ENCODE data around the gene PARD3. TPM values are rescaled to one million over a fixed set of nuclear protein-coding genes. Genes with fewer than 3 reads are reported as not detected.
"Not testable (repeated sequence)": the region's sequence is repeated elsewhere in the genome, so short reads cannot be mapped to it uniquely, and the experiment has no call there.

The PARD3 gene
- total RNA-seq, 4 donors from 2014 or later, result 39.2 to 124 (median 48.0) TPM

- TF ChIP-seq POLR2A (IDR thresholded peaks at IDR 0.05) (no peak), CTCF (IDR thresholded peaks at IDR 0.05) (no peak)
- DNase-seq, result no peak
- H3K4me1 ChIP-seq, result no peaks in the 10 kb centered on the region
- no peak overlapping the region for H3K27ac ChIP-seq
- H3K9me3 ChIP-seq, result no peaks in the 10 kb centered on the region
- H3K27me3 ChIP-seq, result no peaks in the 10 kb centered on the region
- H3K36me3 ChIP-seq, result peaks cover 0 to 22% (median 0%) of the 10 kb centered on the region in 3 donors
- H3K4me3 ChIP-seq, result no peak overlapping the region
Measured at GRCh38 chr10:34356463-34356862, 458.6 kb downstream of the PARD3 start.

DNA sequence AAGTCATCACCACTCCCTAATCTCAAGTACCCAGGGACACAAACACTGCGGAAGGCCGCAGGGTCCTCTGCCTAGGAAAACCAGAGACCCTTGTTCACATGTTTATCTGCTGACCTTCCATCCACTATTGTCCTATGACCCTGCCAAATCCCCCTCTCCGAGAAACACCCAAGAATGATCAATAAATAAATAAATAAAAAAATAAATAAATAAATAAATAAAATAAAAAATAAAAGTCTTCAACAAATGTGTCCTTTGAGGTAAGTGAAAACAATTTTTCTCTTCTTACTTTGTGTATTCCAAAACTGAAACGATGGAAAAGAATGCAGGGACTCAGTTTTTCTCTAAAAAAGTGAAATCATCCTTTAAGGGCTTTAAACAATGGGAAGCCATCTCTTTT, 461.6 kb downstream of the PARD3 start:
- H3K36me3 ChIP-seq, result not testable (repeated sequence)

DNA sequence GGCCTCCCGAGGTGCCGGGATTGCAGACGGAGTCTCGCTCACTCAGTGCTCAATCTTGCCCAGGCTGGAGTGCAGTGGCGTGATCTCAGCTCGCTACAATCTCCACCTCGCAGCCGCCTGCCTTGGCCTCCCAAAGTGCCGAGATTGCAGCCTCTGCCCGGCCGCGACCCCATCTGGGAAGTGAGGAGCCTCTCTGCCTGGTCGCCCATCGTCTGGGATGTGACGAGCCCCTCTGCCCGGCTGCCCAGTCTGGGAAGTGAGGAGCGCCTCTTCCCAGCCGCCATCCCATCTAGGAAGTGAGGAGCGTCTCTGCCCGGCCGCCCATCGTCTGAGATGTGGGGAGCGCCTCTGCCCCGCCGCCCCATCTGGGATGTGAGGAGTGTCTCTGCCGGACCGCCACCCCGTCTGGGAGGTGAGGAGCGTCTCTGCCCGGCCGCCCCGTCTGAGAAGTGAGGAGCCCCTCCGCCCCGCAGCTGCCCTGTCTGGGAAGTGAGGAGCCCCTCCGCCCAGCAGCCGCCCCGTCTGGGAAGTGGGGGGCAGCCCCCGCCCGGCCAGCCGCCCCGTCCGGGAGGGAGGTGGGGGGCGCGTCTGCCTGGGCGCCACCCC, 462.4 kb downstream of the PARD3 start:
- not testable (repeated sequence) for H3K36me3 ChIP-seq, H3K27me3 ChIP-seq, H3K4me1 ChIP-seq, H3K9me3 ChIP-seq, H3K4me3 ChIP-seq, H3K27ac ChIP-seq, DNase-seq

More for the DNA sequence above, 461.6 kb downstream of the PARD3 start:
- not testable (repeated sequence) for H3K27ac ChIP-seq, H3K9me3 ChIP-seq, DNase-seq, H3K27me3 ChIP-seq, H3K4me3 ChIP-seq, H3K4me1 ChIP-seq

DNA sequence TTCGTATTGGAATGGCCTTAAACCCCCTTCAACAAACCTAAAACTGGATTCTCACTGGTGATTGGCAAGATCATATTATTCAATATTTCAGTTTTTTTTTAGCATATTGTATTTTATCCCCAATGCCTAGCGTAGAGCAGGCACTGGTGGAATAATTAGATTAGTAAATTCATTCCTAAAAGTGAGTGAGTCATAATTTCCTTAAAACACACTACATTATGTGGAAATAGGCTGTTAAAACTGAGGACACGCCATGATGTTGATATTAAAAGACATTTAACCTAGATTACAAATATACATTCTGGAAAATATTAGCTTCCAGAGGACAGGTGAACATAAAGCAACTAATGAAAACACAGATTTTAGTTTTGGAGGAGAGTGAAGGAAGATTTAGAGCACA, 463.9 kb downstream of the PARD3 start:
- H3K36me3 ChIP-seq, result peaks cover 0 to 6% (median 0%) of the 10 kb centered on the region in 3 donors
- H3K27me3 ChIP-seq, result no peaks in the 10 kb centered on the region
- no peak for TF ChIP-seq CTCF (IDR thresholded peaks at IDR 0.05)
- TF ChIP-seq POLR2A (IDR thresholded peaks at IDR 0.05), result no peak
- H3K9me3 ChIP-seq, result no peaks in the 10 kb centered on the region
- no peaks in the 10 kb centered on the region for H3K4me1 ChIP-seq
- no peak for DNase-seq
- no peak overlapping the region for H3K27ac ChIP-seq
- H3K4me3 ChIP-seq, result no peak overlapping the region

- no peaks in the 10 kb centered on the region for H3K4me1 ChIP-seq
- no peak overlapping the region for H3K27ac ChIP-seq
- no peak overlapping the region for H3K4me3 ChIP-seq
- no peaks in the 10 kb centered on the region for H3K36me3 ChIP-seq
- no peak for DNase-seq
- no peaks in the 10 kb centered on the region for H3K9me3 ChIP-seq
- TF ChIP-seq CTCF (IDR thresholded peaks at IDR 0.05), result no peak
- no peak for TF ChIP-seq POLR2A (IDR thresholded peaks at IDR 0.05)
- H3K27me3 ChIP-seq, result no peaks in the 10 kb centered on the region
Measured at GRCh38 chr10:34348917-34349485, 466.1 kb downstream of the PARD3 start.

DNA sequence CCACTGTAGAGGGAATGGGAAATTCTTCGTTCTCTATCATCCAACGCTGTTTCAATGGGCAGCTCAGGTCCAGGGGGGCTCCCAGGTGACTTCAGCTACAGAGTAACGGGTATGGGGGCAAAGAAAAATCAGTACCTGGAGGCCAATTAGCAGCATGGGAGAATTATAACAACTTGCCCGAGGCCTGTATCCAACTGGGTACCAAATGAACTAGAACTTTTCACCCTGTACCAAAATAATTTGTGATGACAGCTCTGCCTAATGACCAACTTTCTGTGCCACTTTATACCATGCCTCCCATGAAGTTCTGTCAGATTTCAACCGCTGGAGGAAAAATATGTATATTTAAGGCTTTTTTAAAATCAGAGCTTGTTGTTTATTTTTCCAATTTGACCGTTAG, 467.1 kb downstream of the PARD3 start:
- H3K27me3 ChIP-seq, result no peaks in the 10 kb centered on the region
- H3K36me3 ChIP-seq, result no peaks in the 10 kb centered on the region
- no peaks in the 10 kb centered on the region for H3K9me3 ChIP-seq
- TF ChIP-seq CTCF (IDR thresholded peaks at IDR 0.05) (no peak), POLR2A (IDR thresholded peaks at IDR 0.05) (no peak)
- H3K4me1 ChIP-seq, result no peaks in the 10 kb centered on the region
- H3K4me3 ChIP-seq, result no peak overlapping the region
- no peak overlapping the region for H3K27ac ChIP-seq
- no peak for DNase-seq

DNA sequence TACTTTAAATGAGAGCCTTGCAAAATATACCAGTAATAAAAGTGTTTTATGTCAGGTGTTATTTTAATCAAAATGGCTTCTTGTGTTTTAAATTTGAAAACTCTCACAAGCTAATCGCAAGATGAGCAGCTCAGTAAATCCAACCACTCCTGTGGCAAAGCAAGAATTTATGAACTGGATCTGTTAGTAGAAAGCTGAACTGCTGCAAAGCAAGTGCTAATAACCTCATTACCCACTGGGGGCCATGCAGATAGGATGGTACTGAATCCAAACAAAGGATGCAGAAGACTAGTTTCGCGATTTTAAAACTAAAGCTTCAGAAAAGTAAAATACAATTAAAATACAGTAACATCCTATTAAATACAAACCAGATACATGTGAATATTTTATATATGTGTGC, 468.0 kb downstream of the PARD3 start:
- Histone ChIP-seq H3K27ac (no peak overlapping the region), H3K36me3 (no peaks in the 10 kb centered on the region), H3K4me1 (no peaks in the 10 kb centered on the region), H3K4me3 (no peak overlapping the region), H3K27me3 (no peaks in the 10 kb centered on the region), H3K9me3 (no peaks in the 10 kb centered on the region)
- no peak for DNase-seq
- no peak for TF ChIP-seq POLR2A (IDR thresholded peaks at IDR 0.05)
- TF ChIP-seq CTCF (IDR thresholded peaks at IDR 0.05), result no peak

Data from Peyer's patch (tissue), 4 donors.